ENCODE data around the gene RPL21. TPM values are rescaled to one million over a fixed set of nuclear protein-coding genes. Genes with fewer than 3 reads are reported as not detected.
"Not testable (repeated sequence)": the region's sequence is repeated elsewhere in the genome, so short reads cannot be mapped to it uniquely, and the experiment has no call there.

Gene RPL21
- total RNA-seq, 4 donors from 2014 or later, result 398 to 1,284 (median 964) TPM

DNA sequence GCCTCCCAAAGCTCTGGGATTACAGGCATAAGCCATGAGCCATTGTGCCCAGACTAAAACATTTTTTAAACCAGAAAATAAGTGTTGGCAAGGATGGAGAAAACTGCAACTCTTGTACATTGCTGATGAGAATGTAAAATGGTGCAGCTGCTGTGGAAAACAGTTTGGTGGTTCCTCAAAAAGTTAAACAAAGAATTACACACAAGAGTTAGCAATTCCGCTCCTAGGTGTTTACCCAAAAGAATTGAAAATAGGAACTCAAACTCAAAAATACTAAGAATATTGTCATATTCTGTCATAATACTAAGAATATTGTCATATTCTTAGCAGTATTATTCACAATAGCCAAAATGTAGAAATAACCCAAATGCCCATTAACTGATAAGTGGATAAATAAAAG is 40.1 kb upstream of the RPL21 start:
- no peak for DNase-seq
- H3K27me3 ChIP-seq, result no peaks in the 10 kb centered on the region
- 92 to 100% methylated on average over 1 of the region's 1 CpG for WGBS, 2 donors
- no peak overlapping the region for H3K27ac ChIP-seq
- intact Hi-C loops (cut with DNase I), result no loop called here
- no peaks in the 10 kb centered on the region for H3K9me3 ChIP-seq
- no peaks in the 10 kb centered on the region for H3K4me1 ChIP-seq
- no peak for TF ChIP-seq POLR2A (IDR thresholded peaks at IDR 0.05)
- TF ChIP-seq, protein P1, sequence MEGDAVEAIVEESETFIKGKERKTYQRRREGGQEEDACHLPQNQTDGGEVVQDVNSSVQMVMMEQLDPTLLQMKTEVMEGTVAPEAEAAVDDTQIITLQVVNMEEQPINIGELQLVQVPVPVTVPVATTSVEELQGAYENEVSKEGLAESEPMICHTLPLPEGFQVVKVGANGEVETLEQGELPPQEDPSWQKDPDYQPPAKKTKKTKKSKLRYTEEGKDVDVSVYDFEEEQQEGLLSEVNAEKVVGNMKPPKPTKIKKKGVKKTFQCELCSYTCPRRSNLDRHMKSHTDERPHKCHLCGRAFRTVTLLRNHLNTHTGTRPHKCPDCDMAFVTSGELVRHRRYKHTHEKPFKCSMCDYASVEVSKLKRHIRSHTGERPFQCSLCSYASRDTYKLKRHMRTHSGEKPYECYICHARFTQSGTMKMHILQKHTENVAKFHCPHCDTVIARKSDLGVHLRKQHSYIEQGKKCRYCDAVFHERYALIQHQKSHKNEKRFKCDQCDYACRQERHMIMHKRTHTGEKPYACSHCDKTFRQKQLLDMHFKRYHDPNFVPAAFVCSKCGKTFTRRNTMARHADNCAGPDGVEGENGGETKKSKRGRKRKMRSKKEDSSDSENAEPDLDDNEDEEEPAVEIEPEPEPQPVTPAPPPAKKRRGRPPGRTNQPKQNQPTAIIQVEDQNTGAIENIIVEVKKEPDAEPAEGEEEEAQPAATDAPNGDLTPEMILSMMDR (IDR thresholded peaks at IDR 0.05), result no peak
- no peak overlapping the region for H3K4me3 ChIP-seq
- no peaks in the 10 kb centered on the region for H3K36me3 ChIP-seq

DNA sequence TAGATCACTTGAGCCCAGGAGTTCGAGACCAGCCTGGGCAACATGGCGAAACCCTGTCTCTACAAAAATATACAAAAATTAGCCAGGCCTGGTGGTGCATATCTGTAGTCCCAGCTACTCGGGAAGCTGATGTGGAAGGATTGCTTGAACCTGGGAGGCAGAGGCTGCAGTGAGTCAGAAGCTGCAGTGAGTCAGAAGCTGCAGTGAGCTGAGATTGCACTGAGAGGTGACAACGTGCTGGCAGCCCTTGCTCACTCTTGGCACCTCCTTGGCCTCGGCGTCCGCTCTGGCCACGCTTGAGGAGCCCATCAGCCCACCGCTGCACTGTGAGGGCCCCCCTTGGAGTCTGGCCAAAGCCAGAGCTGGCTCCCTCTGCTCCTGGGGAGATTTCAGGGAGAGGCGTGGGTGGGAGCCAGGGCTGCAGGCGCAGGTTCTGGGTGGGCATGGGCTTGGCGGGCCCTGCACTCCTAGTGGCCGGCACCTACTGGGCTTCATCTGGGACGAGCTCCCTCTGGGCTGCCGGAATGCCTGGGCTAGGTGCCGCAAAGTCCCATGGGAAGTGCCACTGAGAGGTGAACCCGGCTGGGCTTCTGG is 39.5 kb upstream of the RPL21 start:
- 68 to 69% methylated on average over 4 to 11 of the region's 17 CpGs for WGBS, 2 donors
- H3K36me3 ChIP-seq, result no peaks in the 10 kb centered on the region
- H3K9me3 ChIP-seq, result no peaks in the 10 kb centered on the region
- H3K4me3 ChIP-seq, result no peak overlapping the region
- H3K27me3 ChIP-seq, result no peaks in the 10 kb centered on the region
- no peaks in the 10 kb centered on the region for H3K4me1 ChIP-seq
- intact Hi-C loops (cut with DNase I), result no loop called here
- TF ChIP-seq, protein P1 (IDR thresholded peaks at IDR 0.05), result no peak
- TF ChIP-seq POLR2A (IDR thresholded peaks at IDR 0.05), result no peak
- no peak overlapping the region for H3K27ac ChIP-seq
- DNase-seq, result no peak

DNA sequence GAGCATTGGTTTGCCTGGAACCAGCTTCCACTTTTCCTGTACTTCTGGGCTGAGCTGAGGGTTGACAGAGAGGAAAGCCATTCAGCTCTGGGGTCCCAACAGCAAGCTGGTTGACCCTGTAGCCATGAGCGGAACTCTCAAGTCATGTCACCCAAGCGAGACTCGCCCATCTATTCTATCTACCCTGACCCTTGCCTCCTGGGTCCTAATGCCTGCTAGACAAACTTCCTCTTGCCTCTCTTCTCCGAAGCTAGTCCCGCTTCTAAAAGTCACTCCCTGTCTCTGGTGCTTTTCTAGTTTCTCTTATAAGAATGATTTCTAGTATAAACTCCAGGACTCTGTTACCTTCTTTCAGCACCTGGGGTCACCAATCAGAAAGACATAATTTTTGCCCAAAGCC is 38.0 kb upstream of the RPL21 start:
- H3K4me3 ChIP-seq; H3K4me1 ChIP-seq; H3K9me3 ChIP-seq; DNase-seq; H3K27me3 ChIP-seq; H3K36me3 ChIP-seq; H3K27ac ChIP-seq; intact Hi-C loops (cut with DNase I): not testable (repeated sequence)
- 89% methylated on average over 5 of the region's 5 CpGs for WGBS, 2 donors

GRCh38 chr13:27217791-27218190 is 33.6 kb upstream of the RPL21 start:
- intact Hi-C loops (cut with DNase I); H3K4me3 ChIP-seq; H3K4me1 ChIP-seq; H3K27me3 ChIP-seq; DNase-seq; H3K9me3 ChIP-seq; H3K36me3 ChIP-seq; H3K27ac ChIP-seq: not testable (repeated sequence)
- WGBS, 2 donors, result 77 to 81% methylated on average over 2 of the region's 2 CpGs

DNA sequence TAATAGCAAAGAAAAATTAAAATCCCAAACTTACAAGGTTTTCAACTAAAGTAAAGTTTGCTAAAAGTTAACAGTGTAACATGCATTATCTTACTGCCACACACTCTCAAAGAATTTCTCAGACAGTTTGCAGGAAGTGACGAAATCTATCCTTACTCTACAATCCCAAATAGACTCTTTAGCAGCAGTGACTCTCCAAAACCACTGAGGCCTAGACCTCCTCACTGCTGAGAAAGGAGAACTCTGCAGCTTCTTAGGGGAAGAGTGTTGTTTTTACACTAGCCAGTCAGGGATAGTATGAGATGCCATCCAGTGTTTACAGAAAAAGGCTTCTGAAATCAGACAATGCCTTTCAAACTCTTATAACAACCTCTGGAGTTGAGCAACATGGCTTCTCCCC is 32.5 kb upstream of the RPL21 start:
- 68 to 74% methylated on average over 1 of the region's 1 CpG for WGBS, 2 donors
- H3K4me3 ChIP-seq, result not testable (repeated sequence)

DNA sequence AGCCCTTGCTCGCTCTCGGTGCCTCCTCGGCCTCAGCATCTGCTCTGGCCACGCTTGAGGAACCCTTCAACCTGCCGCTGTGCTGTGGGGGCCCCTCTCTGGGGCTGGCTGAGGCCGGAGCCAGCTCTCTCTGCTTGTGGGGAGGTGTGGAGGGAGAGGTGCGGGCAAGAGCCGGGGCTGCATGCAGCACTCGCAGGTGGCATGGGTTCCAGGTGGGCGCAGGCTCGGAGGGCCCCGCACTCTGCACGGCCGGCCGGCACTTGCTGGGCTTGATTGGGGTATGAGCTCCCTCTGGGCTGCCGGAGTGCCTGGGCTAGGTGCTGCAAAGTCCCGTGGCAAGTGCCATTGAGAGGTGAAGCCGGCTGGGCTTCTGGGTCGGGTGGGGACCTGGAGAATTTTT is 31.7 kb upstream of the RPL21 start:
- intact Hi-C loops (cut with DNase I), result no loop called here
- DNase-seq, result no peak
- 80% methylated on average over 7 of the region's 19 CpGs; no CpG with 5 or more reads in 1 of the 2 donors for whole genome bisulfite sequencing, 2 donors
- Histone ChIP-seq H3K27ac (no peak overlapping the region), H3K4me1 (no peaks in the 10 kb centered on the region), H3K4me3 (no peak overlapping the region), H3K9me3 (peaks cover 0 to 5% (median 0%) of the 10 kb centered on the region in 3 donors), H3K36me3 (no peaks in the 10 kb centered on the region), H3K27me3 (no peaks in the 10 kb centered on the region)
- TF ChIP-seq, protein P1 (IDR thresholded peaks at IDR 0.05), result no peak
- no peak for TF ChIP-seq POLR2A (IDR thresholded peaks at IDR 0.05)

More for the DNA sequence above, 32.5 kb upstream of the RPL21 start:
- H3K27ac ChIP-seq; H3K9me3 ChIP-seq; intact Hi-C loops (cut with DNase I); H3K27me3 ChIP-seq; DNase-seq; H3K4me1 ChIP-seq; H3K36me3 ChIP-seq: not testable (repeated sequence)

- intact Hi-C loops (cut with DNase I); H3K36me3 ChIP-seq; H3K4me1 ChIP-seq; DNase-seq; H3K9me3 ChIP-seq; H3K4me3 ChIP-seq; H3K27me3 ChIP-seq; H3K27ac ChIP-seq: not testable (repeated sequence)
- 33 to 50% methylated on average over 2 of the region's 2 CpGs for WGBS, 2 donors
Observed at GRCh38 chr13:27222100-27222499, 29.3 kb upstream of the RPL21 start.
